K562 (cell line): ENCODE data around the gene MDH2. TPM values are rescaled to one million over a fixed set of nuclear protein-coding genes. Genes with fewer than 3 reads are reported as not detected.
A peak's percentile ranks its signal among the peaks of the same experiment; 100 is the strongest.

ENCODE experiments used
- ATAC-seq: fragments of 200-7000 bp; cut with Tn5 transposase; 3 replicates; pipeline ENCODE4 v1.9.1; 2020; ENCODE audit warnings: moderate library complexity
- Bru-seq: library from RNA; stranded (reverse); fragments of 400-500 nt; gene quantifications from one replicate; lab custom pipeline; 2021; lab: Mats Ljungman, UMichigan
- BruChase-seq, 2 experiments: library from RNA; stranded (reverse); fragments of 400-500 nt; gene quantifications; one replicate each; lab custom pipeline; 2021; lab: Mats Ljungman, UMichigan
- BruUV-seq: library from RNA; stranded (reverse); fragments of 400-500 nt; replicated peaks from 2 replicates; lab custom pipeline; 2021; lab: Mats Ljungman, UMichigan
- CTCF ChIA-PET: fragments of 300-600 bp; formaldehyde crosslinking; extraction: SDS; loops from one replicate; lab custom pipeline; 2021; ENCODE audit warnings: low intra/inter-chr PET ratio; lab: Yijun Ruan, JAX
- POLR2A ChIA-PET: fragments of 300-600, 350-650 bp; sonication (Branson Sonifier 250); formaldehyde crosslinking; extraction: SDS; loops from one replicate; lab custom pipeline; 2021; ENCODE audit warnings: antibody characterized with exemption, inconsistent platforms; lab: Yijun Ruan, JAX
- DNase-seq, 4 experiments: peaks; one replicate each; pipeline versions ENCODE4 v3.0.0 to v3.0.0-alpha.2; 2011 to 2018; ENCODE audit warnings: low spot score in 3 of 4, mixed read lengths in 3 of 4; ENCODE audit errors: extremely low read depth in 1 of 4
- FAIRE-seq: peaks from 2 replicates; lab custom pipeline; 2011; peaks lifted over from hg19 to GRCh38; lab: Jason Lieb, UNC
- H2AFZ ChIP-seq: 2 replicates; pipeline ENCODE4 v1.6.0; 2011; ENCODE audit warnings: low read depth, low read length, control low read depth, inconsistent platforms
- H3K27ac ChIP-seq: fragments of 200-600 bp; 3 replicates; pipeline ENCODE4 v1.8.0; 2011; ENCODE audit warnings: low read depth, mild to moderate bottlenecking, control low read depth, inconsistent platforms, low read length, moderate library complexity, mixed read lengths; ENCODE audit errors: extremely low read depth
- H3K27me3 ChIP-seq, 2 experiments: fragments of 300-600 bp in 1 of 2; 2 replicates in 1 of 2; 3 replicates in 1 of 2; pipeline versions ENCODE4 v1.6.0 to v1.8.0; 2011; ENCODE audit warnings: inconsistent platforms in 2 of 2, low read length in 2 of 2, mild to moderate bottlenecking in 1 of 2, mixed read lengths in 1 of 2, moderate library complexity in 1 of 2; ENCODE audit not compliant: control insufficient read depth in 2 of 2, insufficient read depth in 2 of 2
- H3K36me3 ChIP-seq: fragments of 300-600 bp; 3 replicates; pipeline ENCODE4 v1.8.0; 2011; ENCODE audit warnings: mild to moderate bottlenecking, low read length, inconsistent platforms; ENCODE audit not compliant: control insufficient read depth, insufficient read depth
- H3K4me1 ChIP-seq, 2 experiments: fragments of 200-600 bp in 1 of 2; replicated peaks in 1 of 2; 2 replicates in 1 of 2; 3 replicates in 1 of 2; pipeline versions ENCODE4 v1.5.1 to v1.8.0; 2011; ENCODE audit warnings: inconsistent platforms in 2 of 2, low read length in 2 of 2, mild to moderate bottlenecking in 1 of 2, mixed read lengths in 1 of 2, moderate library complexity in 1 of 2; ENCODE audit not compliant: control insufficient read depth in 2 of 2, insufficient read depth in 2 of 2
- H3K4me2 ChIP-seq: 2 replicates; pipeline ENCODE4 v1.6.1; 2011; ENCODE audit warnings: low read length, control low read depth, inconsistent platforms, mixed read lengths; ENCODE audit not compliant: insufficient read depth
- H3K4me3 ChIP-seq: fragments of 200-600 bp; sonication (generic), shearing (Covaris generic); 2 replicates; pipeline ENCODE4 v1.5.1; 2016; ENCODE audit warnings: control low read depth, inconsistent platforms
- H3K79me2 ChIP-seq: fragments of 200-600 bp; 3 replicates; pipeline ENCODE4 v1.8.0; 2011; ENCODE audit warnings: low read length, inconsistent platforms; ENCODE audit not compliant: control insufficient read depth, insufficient read depth
- H3K9ac ChIP-seq, 2 experiments: 2 replicates each; pipeline versions ENCODE4 v1.6.0 to v1.6.1; 2011; ENCODE audit warnings: low read depth in 2 of 2, low read length in 2 of 2, control low read depth in 1 of 2, inconsistent platforms in 1 of 2, mild to moderate bottlenecking in 1 of 2, mixed read lengths in 1 of 2; ENCODE audit not compliant: insufficient read depth in 1 of 2
- H3K9me1 ChIP-seq: one replicate; pipeline ENCODE4 v1.6.0; 2011; ENCODE audit warnings: inconsistent platforms, mild to moderate bottlenecking, low read length, moderate library complexity; ENCODE audit not compliant: control insufficient read depth, insufficient read depth
- H3K9me3 ChIP-seq: replicated peaks from 2 replicates; pipeline ENCODE4 v1.5.1; 2011; ENCODE audit warnings: low read depth, low read length, inconsistent platforms; ENCODE audit not compliant: control insufficient read depth, insufficient read depth
- H4K20me1 ChIP-seq: replicated peaks from 2 replicates; pipeline ENCODE4 v1.6.1; 2011; ENCODE audit warnings: low read length, inconsistent platforms, mixed read lengths; ENCODE audit not compliant: control insufficient read depth, insufficient read depth
- ATF3 ChIP-seq, 2 experiments: fragments of 450-650 bp in 1 of 2; sonication (generic) in 1 of 2; formaldehyde crosslinking in 1 of 2; IDR thresholded peaks in 1 of 2; conservative IDR thresholded peaks in 1 of 2; 2 replicates each; pipeline versions ENCODE4 v1.6.1 to v1.8.1; 2016 to 2023; ENCODE audit warnings: mild to moderate bottlenecking in 2 of 2, moderate library complexity in 2 of 2, inconsistent platforms in 1 of 2, missing genetic modification reagents in 1 of 2
- ATF4 ChIP-seq: fragments of 450-650 bp; formaldehyde crosslinking; IDR thresholded peaks from 2 replicates; pipeline ENCODE4 v1.4.0; 2022; ENCODE audit warnings: mild to moderate bottlenecking, moderate library complexity
- CHD4 ChIP-seq: fragments of 200-600 bp; sonication (generic); IDR thresholded peaks from 3 replicates; pipeline ENCODE4 v1.6.1; 2012; ENCODE audit warnings: low read depth, mild to moderate bottlenecking, mixed read lengths, low read length, inconsistent platforms; ENCODE audit not compliant: insufficient read depth, insufficient replicate concordance, poor library complexity, severe bottlenecking
- E2F6 ChIP-seq, 2 experiments: IDR thresholded peaks; 2 replicates each; pipeline ENCODE4 v1.6.1; 2011; ENCODE audit warnings: borderline replicate concordance in 1 of 2, control low read depth in 1 of 2, low read depth in 1 of 2, low read length in 1 of 2, mild to moderate bottlenecking in 1 of 2, mixed read lengths in 1 of 2, moderate library complexity in 1 of 2; ENCODE audit not compliant: insufficient read depth in 1 of 2, insufficient read length in 1 of 2, poor library complexity in 1 of 2, severe bottlenecking in 1 of 2; ENCODE audit errors: extremely low read depth in 1 of 2
- ZNF174 ChIP-seq: fragments of 250-450 bp; sonication (Bioruptor Pico); IDR thresholded peaks from 2 replicates; pipeline ENCODE4 v1.4.0; 2020; ENCODE audit warnings: mild to moderate bottlenecking
- WGBS: fragments of 100-300 bp; shearing (Covaris generic); methylation state at CpG from one replicate; pipeline ENCODE4 v1.1.6; 2016; ENCODE audit warnings: low coverage, mixed read lengths; ENCODE audit not compliant: insufficient coverage; ENCODE audit errors: missing lambda C conversion rate; 5-methylcytosine and 5-hydroxymethylcytosine counted together
- in situ Hi-C: fragments of 300-500 bp; cut with MboI; formaldehyde crosslinking; loops from 4 replicates; pipeline ENCODE4 v1.15.0; 2018; ENCODE audit warnings: inconsistent platforms, mixed read lengths
- intact Hi-C: fragments of 100-400 bp; cut with micrococcal nuclease; formaldehyde crosslinking; loops from 2 replicates; pipeline ENCODE4 v1.14.2; 2022
- long read RNA-seq, 3 experiments: library from polyadenylated mRNA in 2 of 3; library from RNA in 1 of 3; unstranded in 2 of 3; stranded (forward) in 1 of 3; transcript quantifications; one replicate each; pipeline ENCODE4 v2.0.0, GENCODE V29; 2019 to 2022
- polyA minus RNA-seq, 3 experiments: library from RNA; depleted of rRNA, polyadenylated mRNA; stranded (reverse); fragments of >200 nt; gene quantifications; 2 replicates each; pipeline ENCODE4 v1.2.3, GENCODE V29; 2011
- polyA plus RNA-seq, 8 experiments: library from polyadenylated mRNA; depleted of rRNA in 4 of 8; stranded (reverse) in 5 of 8; unstranded in 3 of 8; fragments of >200 nt; fragmentation: Nextera tagmentation in 2 of 8; fragmentation: Illumina TruSeq in 1 of 8; extraction: Ambion mirVana in 2 of 8; extraction: Trizol in 1 of 8; gene quantifications; 2 replicates each; pipeline versions ENCODE4 v1.2.1 to v1.2.3, GENCODE V29; 2011 to 2014; ENCODE audit warnings: inconsistent platforms in 1 of 8, missing spikeins in 1 of 8
- total RNA-seq, 7 experiments: library from RNA; depleted of rRNA in 6 of 7; stranded (reverse); fragments of >200 nt in 6 of 7; fragmentation: Illumina TruSeq in 2 of 7; extraction: Trizol in 2 of 7; gene quantifications; 2 replicates each; pipeline versions ENCODE4 v1.2.1 to v1.2.3, GENCODE V29; 2011 to 2021; ENCODE audit warnings: low replicate concordance in 1 of 7

MDH2 gene
- 150 and 286 TPM in 2 replicates for total RNA-seq (2011; cell fraction: chromatin; rRNA removed; ENCODE audit: low replicate concordance)
- 194 and 214 TPM in 2 replicates for total RNA-seq (2011; cell fraction: nucleolus; rRNA removed)
- 176 and 210 TPM in 2 replicates for total RNA-seq (2011; cell fraction: nucleoplasm; rRNA removed)
- total RNA-seq (2014; rRNA removed) (300 and 442 TPM in 2 replicates), total RNA-seq (2014; rRNA removed; fragmentation: Illumina TruSeq; extraction: Trizol) (153 and 164 TPM in 2 replicates), total RNA-seq (2015; rRNA removed; fragmentation: Illumina TruSeq; extraction: Trizol) (216 and 230 TPM in 2 replicates), total RNA-seq (2021) (671 and 701 TPM in 2 replicates), polyA plus RNA-seq (2011; rRNA removed) (106 and 358 TPM in 2 replicates), polyA plus RNA-seq (2014; fragmentation: Illumina TruSeq; extraction: Trizol) (509 and 570 TPM in 2 replicates), polyA plus RNA-seq (2014; fragmentation: Nextera tagmentation; extraction: Ambion mirVana) (100 to 1,000 TPM; 242 to 411 TPM), polyA plus RNA-seq (2014; rRNA removed) (211 and 216 TPM in 2 replicates), polyA minus RNA-seq (2011; rRNA and poly(A)+ RNA removed) (101 and 153 TPM in 2 replicates), Bru-seq, nascent RNA (percentile 97 among the genes with signal in this experiment), BruChase-seq, experiment 1, labeled RNA remaining after a 2-hour chase (percentile 93 among the genes with signal in this experiment), BruChase-seq, experiment 2, labeled RNA remaining after a 6-hour chase (percentile 93 among the genes with signal in this experiment)
- 156 and 243 TPM in 2 replicates for polyA plus RNA-seq (2011; cell fraction: cytosol; rRNA removed)
- 190 and 250 TPM in 2 replicates for polyA plus RNA-seq (2011; cell fraction: nucleus; rRNA removed)
- polyA plus RNA-seq (2012): 435 and 724 TPM in 2 replicates
- 389 and 497 TPM in 2 replicates for polyA minus RNA-seq (2011; cell fraction: cytosol; rRNA and poly(A)+ RNA removed)
- polyA minus RNA-seq (2011; cell fraction: nucleus; rRNA and poly(A)+ RNA removed): 67.3 and 93.9 TPM in 2 replicates
- long read RNA-seq, experiment 1, transcript MDH2-205 (2 exons, 648 nt): minor isoform, 8 of 2,778 reads
- long read RNA-seq, experiment 1, transcript MDH2-204 (8 exons, 2,020 nt): minor isoform, 32 of 2,778 reads
- long read RNA-seq, experiment 1, transcript MDH2-201 (9 exons, 2,209 nt): major isoform, 1,221 of 2,778 reads
- long read RNA-seq, experiment 1, partial matches to known transcripts: 1,468 of 2,778 reads
- long read RNA-seq, experiment 1, other reads (novel, unspliced or antisense): 45 of 2,778 reads
- long read RNA-seq, experiment 2, transcript MDH2-205 (2 exons, 648 nt): minor isoform, 28 of 1,140 reads
- long read RNA-seq, experiment 2, transcript MDH2-201 (9 exons, 2,209 nt): major isoform, 912 of 1,140 reads
- long read RNA-seq, experiment 2, transcript MDH2-204 (8 exons, 2,020 nt): minor isoform, 24 of 1,140 reads
- long read RNA-seq, experiment 2, partial matches to known transcripts: 105 of 1,140 reads
- long read RNA-seq, experiment 2, other reads (novel, unspliced or antisense): 67 of 1,140 reads
- long read RNA-seq, experiment 3, transcript MDH2-205 (2 exons, 648 nt): minor isoform, 7 of 1,621 reads
- long read RNA-seq, experiment 3, transcript MDH2-204 (8 exons, 2,020 nt): minor isoform, 12 of 1,621 reads
- long read RNA-seq, experiment 3, transcript MDH2-201 (9 exons, 2,209 nt): major isoform, 1,526 of 1,621 reads
- long read RNA-seq, experiment 3, partial matches to known transcripts: 43 of 1,621 reads
- long read RNA-seq, experiment 3, other reads (novel, unspliced or antisense): 29 of 1,621 reads

GRCh38 chr7:76047811-76048667 lies at the start of gene MDH2, which contains the start of gene STYXL1:
Gene MDH2 (plus strand): TSS chr7:76048106. CDS start chr7:76048161, 55 bp downstream.
Gene STYXL1 (minus strand): TSS chr7:76048000. CDS start chr7:76030523, 17,477 bp downstream.
- Histone ChIP-seq H3K4me2 (peak within 1 kb of the TSS; percentile 99), H3K79me2 (peaks cover 87% of the 10 kb centered on the region), H4K20me1 (peaks cover 34% of the 10 kb centered on the region), H3K9me1 (peaks cover 6% of the 10 kb centered on the region), H3K36me3 (peaks cover 51% of the 10 kb centered on the region), H3K9me3 (no peaks in the 10 kb centered on the region), H3K9ac (peak within 1 kb of the TSS; percentile 96 to 98), H3K4me3 (peak within 1 kb of the TSS; percentile 87), H3K27ac (peak within 1 kb of the TSS; percentile 93), H2AFZ (peak within 1 kb of the TSS; percentile 89), H3K27me3 (no peaks in the 10 kb centered on the region), H3K4me1 (peaks cover 29 to 32% of the 10 kb centered on the region in 2 experiments)
- in situ Hi-C loops (no loop called here), intact Hi-C loops (no loop called here)
- FAIRE-seq: peak; percentile 85
- WGBS: under 1% methylated on average over 53 of the region's 58 CpGs
- ATAC-seq: peak; percentile 96
- TSS peak; percentile 56 for BruUV-seq
- CTCF ChIA-PET: interaction anchor here (1.1 kb wide), 1 partner anchor 215 kb away, joined by 3 read pairs; no protein-coding TSS in a partner anchor
- POLR2A ChIA-PET: interaction anchor here (0.6 to 2.4 kb wide), 15 partner anchors 9 to 1888 kb away, joined by 3 to 30 read pairs (median 4); partner anchors contain the start of gene TMEM120A
- DNase-seq: peak; percentile 96 to 99 (median 96)
- TF ChIP-seq E2F6 (IDR thresholded peaks at IDR 0.05; ENCODE audit: borderline replicate concordance in 1 of 2, extremely low read depth in 1 of 2, insufficient read depth in 1 of 2, insufficient read length in 1 of 2, low read depth in 1 of 2, low read length in 1 of 2, poor library complexity in 1 of 2, severe bottlenecking in 1 of 2): peak; percentile 27 to 52
- TF ChIP-seq CHD4: no peak
- TF ChIP-seq ZNF174: no peak
- 0 out of 2 replicates have a peak, but pooled peaks have one; percentile 14 for TF ChIP-seq ATF3 (IDR thresholded peaks at IDR 0.05)
- TF ChIP-seq ATF3 (CRISPR knock-in tag; conservative IDR thresholded peaks at IDR 0.05): no peak
- TF ChIP-seq ATF4 (CRISPR knock-in tag): peak; percentile 39; the same call in 1 of the 2 replicates
